ENCODE results near the gene WNT11. TPM values are rescaled to one million over a fixed set of nuclear protein-coding genes. Genes with fewer than 3 reads are reported as not detected.

The WNT11 gene
- total RNA-seq, 1 donor from 2014 or later: 22.8 TPM

GRCh38 chr11:76174330-76174729 lies 32.0 kb downstream of the WNT11 start:
- DNase-seq (ENCODE audit: low spot score in 2 of 2, unreplicated experiment in 2 of 2): no peak
- no peaks in the 10 kb centered on the region for H3K9me3 Mint-ChIP-seq
- H3K27ac Mint-ChIP-seq: no peak overlapping the region
- H3K36me3 Mint-ChIP-seq: no peaks in the 10 kb centered on the region
- no peaks in the 10 kb centered on the region for H3K27me3 Mint-ChIP-seq (ENCODE audit: low read depth)
- TF ChIP-seq CTCF (IDR thresholded peaks at IDR 0.05; ENCODE audit: unreplicated experiment): no peak
- no peak overlapping the region for H3K4me3 Mint-ChIP-seq
- H3K4me1 Mint-ChIP-seq: peaks cover 11% of the 10 kb centered on the region

- Mint-ChIP-seq H3K9me3 (no peaks in the 10 kb centered on the region), H3K4me1 (peaks cover 15% of the 10 kb centered on the region), H3K27me3 (ENCODE audit: low read depth) (no peaks in the 10 kb centered on the region), H3K27ac (no peak overlapping the region), H3K36me3 (no peaks in the 10 kb centered on the region), H3K4me3 (no peak overlapping the region)
- TF ChIP-seq CTCF (IDR thresholded peaks at IDR 0.05; ENCODE audit: unreplicated experiment): no peak
- no peak for DNase-seq (ENCODE audit: low spot score in 2 of 2, unreplicated experiment in 2 of 2)
These were observed 32.6 kb downstream of the WNT11 start for GRCh38 chr11:76173663-76174062.

GRCh38 chr11:76172583-76172982 lies 33.7 kb downstream of the WNT11 start:
- no peaks in the 10 kb centered on the region for H3K9me3 Mint-ChIP-seq
- H3K36me3 Mint-ChIP-seq: no peaks in the 10 kb centered on the region
- no peaks in the 10 kb centered on the region for H3K27me3 Mint-ChIP-seq (ENCODE audit: low read depth)
- no peak for TF ChIP-seq CTCF (IDR thresholded peaks at IDR 0.05; ENCODE audit: unreplicated experiment)
- H3K27ac Mint-ChIP-seq: no peak overlapping the region
- peaks cover 18% of the 10 kb centered on the region for H3K4me1 Mint-ChIP-seq
- H3K4me3 Mint-ChIP-seq: no peak overlapping the region
- DNase-seq (ENCODE audit: low spot score in 2 of 2, unreplicated experiment in 2 of 2): no peak

- no peak overlapping the region for H3K4me3 Mint-ChIP-seq
- H3K36me3 Mint-ChIP-seq: no peaks in the 10 kb centered on the region
- peaks cover 12% of the 10 kb centered on the region for H3K4me1 Mint-ChIP-seq
- peaks cover 3% of the 10 kb centered on the region for H3K27me3 Mint-ChIP-seq (ENCODE audit: low read depth)
- no peak for DNase-seq (ENCODE audit: low spot score in 2 of 2, unreplicated experiment in 2 of 2)
- no peak overlapping the region for H3K27ac Mint-ChIP-seq
- no peaks in the 10 kb centered on the region for H3K9me3 Mint-ChIP-seq
- no peak for TF ChIP-seq CTCF (IDR thresholded peaks at IDR 0.05; ENCODE audit: unreplicated experiment)
These were observed 35.8 kb downstream of the WNT11 start for GRCh38 chr11:76170468-76170867.

- peaks cover 3% of the 10 kb centered on the region for H3K27me3 Mint-ChIP-seq (ENCODE audit: low read depth)
- TF ChIP-seq CTCF (IDR thresholded peaks at IDR 0.05; ENCODE audit: unreplicated experiment): no peak
- H3K4me1 Mint-ChIP-seq: peaks cover 12% of the 10 kb centered on the region
- no peaks in the 10 kb centered on the region for H3K36me3 Mint-ChIP-seq
- no peak overlapping the region for H3K4me3 Mint-ChIP-seq
- no peak for DNase-seq (ENCODE audit: low spot score in 2 of 2, unreplicated experiment in 2 of 2)
- no peak overlapping the region for H3K27ac Mint-ChIP-seq
- no peaks in the 10 kb centered on the region for H3K9me3 Mint-ChIP-seq
These were observed 36.8 kb downstream of the WNT11 start for GRCh38 chr11:76169473-76169896.

- DNase-seq (ENCODE audit: low spot score in 2 of 2, unreplicated experiment in 2 of 2): no peak
- no peaks in the 10 kb centered on the region for H3K36me3 Mint-ChIP-seq
- H3K9me3 Mint-ChIP-seq: no peaks in the 10 kb centered on the region
- H3K4me3 Mint-ChIP-seq: no peak overlapping the region
- H3K27ac Mint-ChIP-seq: no peak overlapping the region
- H3K4me1 Mint-ChIP-seq: peaks cover 20% of the 10 kb centered on the region
- peaks cover 3% of the 10 kb centered on the region for H3K27me3 Mint-ChIP-seq (ENCODE audit: low read depth)
- no peak for TF ChIP-seq CTCF (IDR thresholded peaks at IDR 0.05; ENCODE audit: unreplicated experiment)
These were observed 38.7 kb downstream of the WNT11 start for GRCh38 chr11:76167590-76167989.

All from mesothelial cell of epicardium (in vitro differentiated cells).